ENCODE data around the gene HIVEP2.

The HIVEP2 gene

DNA sequence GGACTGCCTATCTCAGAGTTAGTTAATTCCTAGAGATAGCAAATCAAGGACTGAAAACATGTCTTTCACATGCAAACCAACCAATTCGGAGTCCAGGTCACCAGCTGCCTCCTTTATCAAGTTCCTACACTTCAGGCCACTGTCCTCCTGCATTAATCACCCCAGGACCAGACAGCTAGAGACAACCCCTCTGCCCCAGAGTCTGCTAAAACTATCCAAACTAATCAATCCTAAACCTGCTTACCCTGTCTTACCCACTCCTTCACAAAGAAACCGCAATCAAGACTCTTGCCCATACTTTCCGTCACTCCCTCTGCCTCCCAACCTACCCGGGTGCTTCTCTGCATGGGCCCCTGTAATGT, 207.0 kb downstream of the HIVEP2 start:
- Histone ChIP-seq H2BK120ac (ENCODE audit: low read depth, low read length) (no peak overlapping the region), H3K27me3 (ENCODE audit: insufficient read depth, low read length, poor library complexity) (no peaks in the 10 kb centered on the region), H3K18ac (ENCODE audit: low read length) (no peak overlapping the region), H3K9ac (ENCODE audit: low read length) (no peak overlapping the region), H2AK5ac (ENCODE audit: low read length) (no peak overlapping the region), H2BK5ac (ENCODE audit: low read length) (no peak overlapping the region), H4K5ac (ENCODE audit: low read length) (no peak overlapping the region), H3K4ac (ENCODE audit: low read depth, low read length) (no peak overlapping the region), H3K23ac (ENCODE audit: low read length) (no peak overlapping the region), H3K79me2 (ENCODE audit: control insufficient read depth, insufficient read depth, low read length) (no peaks in the 10 kb centered on the region), H3K36me3 (ENCODE audit: control insufficient read depth, insufficient read depth, low read length) (no peaks in the 10 kb centered on the region), H3K27ac (ENCODE audit: low read depth, low read length) (no peak overlapping the region), H3K4me1 (ENCODE audit: control insufficient read depth, low read depth, low read length) (no peaks in the 10 kb centered on the region), H3K56ac (ENCODE audit: low read length) (no peak overlapping the region), H3K79me1 (ENCODE audit: low read length) (no peaks in the 10 kb centered on the region), H4K8ac (ENCODE audit: low read depth, low read length) (no peak overlapping the region), H2BK15ac (replicated peaks; ENCODE audit: low read depth) (no peak overlapping the region), H3K4me3 (ENCODE audit: low read length) (no peak overlapping the region), H3K4me2 (ENCODE audit: low read length) (no peak overlapping the region)
- no peak for DNase-seq
- no CpG with 5 or more reads among the region's 4 CpGs for WGBS (ENCODE audit: extremely low coverage, insufficient coverage, low lambda C conversion rate)

DNA sequence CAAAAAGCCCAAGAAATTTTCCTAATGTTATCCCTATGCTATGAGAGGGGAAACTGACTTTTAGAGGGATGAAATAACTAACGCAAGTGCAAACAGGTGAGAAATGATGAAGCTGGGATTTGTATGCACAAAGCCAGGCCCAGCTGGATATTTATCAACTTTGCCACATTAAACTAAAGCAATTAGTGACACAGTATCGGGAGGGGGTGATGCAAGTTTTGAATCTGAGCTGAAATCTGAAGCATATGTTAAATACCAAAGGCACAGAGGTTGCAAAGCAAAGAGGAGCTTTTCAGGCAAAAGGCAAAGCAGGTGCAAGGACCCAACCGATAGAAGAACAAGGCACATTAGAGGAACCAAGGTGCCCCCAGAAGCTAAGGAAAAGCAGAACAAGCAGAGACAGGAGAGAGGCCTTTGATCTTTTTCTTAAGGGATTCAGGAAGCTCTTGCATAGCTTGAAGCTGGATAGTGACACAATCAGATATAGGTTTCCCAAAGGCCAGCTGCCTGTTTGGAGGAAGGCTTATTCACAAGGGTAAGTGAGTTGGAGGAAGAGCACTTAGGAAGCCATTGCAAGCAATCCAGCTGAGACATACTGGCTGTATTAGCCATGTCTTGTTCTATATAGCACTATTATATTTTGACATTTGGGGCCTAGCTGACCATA, 207.5 kb downstream of the HIVEP2 start:
- DNase-seq = peak; percentile 46

DNA sequence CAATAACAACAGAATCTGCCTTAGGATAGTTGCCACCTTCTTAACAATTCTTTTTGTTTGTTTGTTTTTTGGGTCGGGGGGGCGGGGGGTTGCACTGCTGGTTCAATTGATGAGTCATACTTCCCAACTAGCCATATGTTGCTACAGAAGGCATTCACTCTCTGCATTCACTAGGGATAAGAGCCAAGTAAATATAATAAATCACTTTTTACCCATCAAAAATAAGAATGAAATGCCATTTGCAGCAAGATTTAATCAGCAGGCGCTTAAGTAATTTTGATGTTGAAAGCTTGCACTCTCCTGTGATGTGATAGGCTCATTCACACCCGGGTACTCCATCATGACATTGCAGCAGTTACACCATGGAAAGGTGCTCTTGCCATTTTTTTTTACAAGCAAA, 209.8 kb downstream of the HIVEP2 start:
- Histone ChIP-seq H2AK5ac (ENCODE audit: low read length) (no peak overlapping the region), H3K4me1 (ENCODE audit: control insufficient read depth, low read depth, low read length) (no peaks in the 10 kb centered on the region), H3K4me2 (ENCODE audit: low read length) (no peak overlapping the region), H4K5ac (ENCODE audit: low read length) (no peak overlapping the region), H3K79me2 (ENCODE audit: control insufficient read depth, insufficient read depth, low read length) (no peaks in the 10 kb centered on the region), H3K36me3 (ENCODE audit: control insufficient read depth, insufficient read depth, low read length) (no peaks in the 10 kb centered on the region), H4K8ac (ENCODE audit: low read depth, low read length) (no peak overlapping the region), H3K79me1 (ENCODE audit: low read length) (no peaks in the 10 kb centered on the region), H2BK120ac (ENCODE audit: low read depth, low read length) (no peak overlapping the region), H3K56ac (ENCODE audit: low read length) (no peak overlapping the region), H3K27ac (ENCODE audit: low read depth, low read length) (no peak overlapping the region), H2BK15ac (replicated peaks; ENCODE audit: low read depth) (no peak overlapping the region), H3K27me3 (ENCODE audit: insufficient read depth, low read length, poor library complexity) (no peaks in the 10 kb centered on the region), H3K4ac (ENCODE audit: low read depth, low read length) (no peak overlapping the region), H3K23ac (ENCODE audit: low read length) (no peak overlapping the region), H2BK5ac (ENCODE audit: low read length) (no peak overlapping the region), H3K4me3 (ENCODE audit: low read length) (no peak overlapping the region), H3K9ac (ENCODE audit: low read length) (no peak overlapping the region), H3K18ac (ENCODE audit: low read length) (no peak overlapping the region)
- WGBS (ENCODE audit: extremely low coverage, insufficient coverage, low lambda C conversion rate) = no CpG with 5 or more reads among the region's 4 CpGs
- peak; percentile 53 for DNase-seq

More for the DNA sequence above, 207.5 kb downstream of the HIVEP2 start:
- no peak overlapping the region for H3K27ac ChIP-seq (ENCODE audit: low read depth, low read length)
- no peak overlapping the region for H4K5ac ChIP-seq (ENCODE audit: low read length)
- no peaks in the 10 kb centered on the region for H3K27me3 ChIP-seq (ENCODE audit: insufficient read depth, low read length, poor library complexity)
- no peak overlapping the region for H2AK5ac ChIP-seq (ENCODE audit: low read length)
- H3K4ac ChIP-seq (ENCODE audit: low read depth, low read length) = no peak overlapping the region
- H3K18ac ChIP-seq (ENCODE audit: low read length) = no peak overlapping the region
- no peak overlapping the region for H4K8ac ChIP-seq (ENCODE audit: low read depth, low read length)
- H3K79me1 ChIP-seq (ENCODE audit: low read length) = no peaks in the 10 kb centered on the region
- H3K4me1 ChIP-seq (ENCODE audit: control insufficient read depth, low read depth, low read length) = no peaks in the 10 kb centered on the region
- no peak overlapping the region for H3K4me2 ChIP-seq (ENCODE audit: low read length)
- no peaks in the 10 kb centered on the region for H3K36me3 ChIP-seq (ENCODE audit: control insufficient read depth, insufficient read depth, low read length)
- no peak overlapping the region for H3K9ac ChIP-seq (ENCODE audit: low read length)
- no peak overlapping the region for H2BK5ac ChIP-seq (ENCODE audit: low read length)
- no peak overlapping the region for H3K56ac ChIP-seq (ENCODE audit: low read length)
- no peak overlapping the region for H2BK120ac ChIP-seq (ENCODE audit: low read depth, low read length)
- no CpG with 5 or more reads among the region's 3 CpGs for WGBS (ENCODE audit: extremely low coverage, insufficient coverage, low lambda C conversion rate)
- no peak overlapping the region for H3K23ac ChIP-seq (ENCODE audit: low read length)
- no peak overlapping the region for H3K4me3 ChIP-seq (ENCODE audit: low read length)
- no peaks in the 10 kb centered on the region for H3K79me2 ChIP-seq (ENCODE audit: control insufficient read depth, insufficient read depth, low read length)
- no peak overlapping the region for H2BK15ac ChIP-seq (replicated peaks; ENCODE audit: low read depth)

DNA sequence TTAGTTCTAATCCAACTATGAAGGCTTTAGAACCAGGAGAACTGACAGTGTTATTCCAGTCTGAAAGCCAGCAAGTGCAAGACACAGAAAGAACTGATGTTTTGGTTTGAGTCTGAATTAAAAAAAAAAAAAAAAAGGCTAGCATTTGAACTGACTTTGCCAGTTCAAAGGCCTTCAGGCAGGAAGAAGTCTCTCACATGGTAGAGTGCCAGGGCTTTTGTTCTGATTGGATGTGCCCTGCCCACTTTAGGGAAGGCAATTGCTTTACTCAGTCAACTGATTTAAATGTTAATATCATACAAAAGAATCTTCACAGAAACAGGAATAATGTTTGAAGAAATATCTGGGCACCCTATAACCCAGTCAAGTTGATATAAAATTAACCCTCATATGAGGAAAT, 212.2 kb downstream of the HIVEP2 start:
- H3K4me3 ChIP-seq (ENCODE audit: low read length) = no peak overlapping the region
- no peak overlapping the region for H3K18ac ChIP-seq (ENCODE audit: low read length)
- no peak overlapping the region for H2AK5ac ChIP-seq (ENCODE audit: low read length)
- H3K36me3 ChIP-seq (ENCODE audit: control insufficient read depth, insufficient read depth, low read length) = no peaks in the 10 kb centered on the region
- no peak overlapping the region for H3K4ac ChIP-seq (ENCODE audit: low read depth, low read length)
- no peaks in the 10 kb centered on the region for H3K27me3 ChIP-seq (ENCODE audit: insufficient read depth, low read length, poor library complexity)
- H3K56ac ChIP-seq (ENCODE audit: low read length) = no peak overlapping the region
- H2BK15ac ChIP-seq (replicated peaks; ENCODE audit: low read depth) = no peak overlapping the region
- no peak overlapping the region for H4K8ac ChIP-seq (ENCODE audit: low read depth, low read length)
- H2BK5ac ChIP-seq (ENCODE audit: low read length) = no peak overlapping the region
- no peaks in the 10 kb centered on the region for H3K79me1 ChIP-seq (ENCODE audit: low read length)
- H3K9ac ChIP-seq (ENCODE audit: low read length) = no peak overlapping the region
- H2BK120ac ChIP-seq (ENCODE audit: low read depth, low read length) = no peak overlapping the region
- DNase-seq = no peak
- H3K4me2 ChIP-seq (ENCODE audit: low read length) = no peak overlapping the region
- H3K4me1 ChIP-seq (ENCODE audit: control insufficient read depth, low read depth, low read length) = no peaks in the 10 kb centered on the region
- no peak overlapping the region for H3K23ac ChIP-seq (ENCODE audit: low read length)
- H3K27ac ChIP-seq (ENCODE audit: low read depth, low read length) = no peak overlapping the region
- H4K5ac ChIP-seq (ENCODE audit: low read length) = no peak overlapping the region
- H3K79me2 ChIP-seq (ENCODE audit: control insufficient read depth, insufficient read depth, low read length) = no peaks in the 10 kb centered on the region

DNA sequence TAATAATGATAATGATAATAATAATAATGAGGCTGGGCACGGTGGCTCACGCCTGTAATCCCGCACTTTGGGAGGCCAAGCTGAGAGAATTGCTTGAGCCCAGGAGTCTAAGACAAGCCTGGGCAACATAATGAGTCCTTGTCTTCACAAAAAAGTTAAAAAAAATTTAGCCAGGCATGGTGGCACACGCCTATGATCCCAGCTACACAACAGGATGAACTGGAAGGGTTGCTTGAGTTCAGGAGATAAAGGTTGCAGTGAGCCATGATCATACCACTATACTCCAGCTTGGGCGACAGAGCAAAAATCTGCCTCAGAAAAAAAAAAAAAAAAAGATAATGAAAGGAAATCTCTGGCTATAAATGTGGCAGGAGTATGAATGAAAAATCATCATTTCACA, 213.4 kb downstream of the HIVEP2 start:
- H3K79me2 ChIP-seq (ENCODE audit: control insufficient read depth, insufficient read depth, low read length) = no peaks in the 10 kb centered on the region
- no peak overlapping the region for H2BK15ac ChIP-seq (replicated peaks; ENCODE audit: low read depth)
- WGBS (ENCODE audit: extremely low coverage, insufficient coverage, low lambda C conversion rate) = no CpG with 5 or more reads among the region's 5 CpGs

DNA sequence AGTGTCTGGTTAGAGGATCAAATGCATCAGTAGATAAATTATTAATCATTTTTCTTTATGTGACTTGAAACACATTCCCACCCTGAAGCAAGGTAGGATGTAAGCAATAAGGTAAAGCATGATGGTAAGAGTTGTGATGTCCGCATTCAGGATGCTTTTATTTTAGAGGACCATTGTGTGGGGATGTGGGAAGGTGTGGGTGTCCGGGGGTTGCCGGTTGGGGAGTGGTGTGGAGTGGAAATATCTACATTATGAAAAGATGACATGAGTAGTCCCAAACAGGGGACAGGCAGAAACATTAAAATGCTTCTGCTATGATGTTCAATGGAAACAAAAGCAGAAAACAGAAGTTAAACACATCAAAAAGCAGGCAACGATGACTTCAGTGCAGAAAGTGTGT, 215.4 kb downstream of the HIVEP2 start:
- WGBS (ENCODE audit: extremely low coverage, insufficient coverage, low lambda C conversion rate) = no CpG with 5 or more reads among the region's 4 CpGs

More for the DNA sequence above, 213.4 kb downstream of the HIVEP2 start:
- H3K4me3 ChIP-seq (ENCODE audit: low read length) = no peak overlapping the region
- H3K4me1 ChIP-seq (ENCODE audit: control insufficient read depth, low read depth, low read length) = no peaks in the 10 kb centered on the region
- no peak overlapping the region for H3K23ac ChIP-seq (ENCODE audit: low read length)
- H3K9ac ChIP-seq (ENCODE audit: low read length) = no peak overlapping the region
- no peak overlapping the region for H2AK5ac ChIP-seq (ENCODE audit: low read length)
- no peak overlapping the region for H2BK5ac ChIP-seq (ENCODE audit: low read length)
- no peak overlapping the region for H3K18ac ChIP-seq (ENCODE audit: low read length)
- H3K27me3 ChIP-seq (ENCODE audit: insufficient read depth, low read length, poor library complexity) = no peaks in the 10 kb centered on the region
- H2BK120ac ChIP-seq (ENCODE audit: low read depth, low read length) = no peak overlapping the region
- H3K36me3 ChIP-seq (ENCODE audit: control insufficient read depth, insufficient read depth, low read length) = no peaks in the 10 kb centered on the region
- no peak overlapping the region for H3K4ac ChIP-seq (ENCODE audit: low read depth, low read length)
- no peak overlapping the region for H3K56ac ChIP-seq (ENCODE audit: low read length)
- H3K27ac ChIP-seq (ENCODE audit: low read depth, low read length) = no peak overlapping the region
- H4K8ac ChIP-seq (ENCODE audit: low read depth, low read length) = no peak overlapping the region
- H3K4me2 ChIP-seq (ENCODE audit: low read length) = no peak overlapping the region
- no peaks in the 10 kb centered on the region for H3K79me1 ChIP-seq (ENCODE audit: low read length)
- H4K5ac ChIP-seq (ENCODE audit: low read length) = no peak overlapping the region
- no peak for DNase-seq

More for the DNA sequence above, 215.4 kb downstream of the HIVEP2 start:
- H3K79me1 ChIP-seq (ENCODE audit: low read length) = no peaks in the 10 kb centered on the region
- H3K9ac ChIP-seq (ENCODE audit: low read length) = no peak overlapping the region
- no peak overlapping the region for H3K4me2 ChIP-seq (ENCODE audit: low read length)
- no peak overlapping the region for H3K4me3 ChIP-seq (ENCODE audit: low read length)
- H3K27ac ChIP-seq (ENCODE audit: low read depth, low read length) = no peak overlapping the region
- no peak overlapping the region for H3K4ac ChIP-seq (ENCODE audit: low read depth, low read length)
- no peak overlapping the region for H2BK5ac ChIP-seq (ENCODE audit: low read length)
- H2AK5ac ChIP-seq (ENCODE audit: low read length) = no peak overlapping the region
- no peak overlapping the region for H3K56ac ChIP-seq (ENCODE audit: low read length)
- H2BK120ac ChIP-seq (ENCODE audit: low read depth, low read length) = no peak overlapping the region
- no peaks in the 10 kb centered on the region for H3K27me3 ChIP-seq (ENCODE audit: insufficient read depth, low read length, poor library complexity)
- H4K8ac ChIP-seq (ENCODE audit: low read depth, low read length) = no peak overlapping the region
- H3K4me1 ChIP-seq (ENCODE audit: control insufficient read depth, low read depth, low read length) = no peaks in the 10 kb centered on the region
- no peak overlapping the region for H4K5ac ChIP-seq (ENCODE audit: low read length)
- no peaks in the 10 kb centered on the region for H3K36me3 ChIP-seq (ENCODE audit: control insufficient read depth, insufficient read depth, low read length)
- no peaks in the 10 kb centered on the region for H3K79me2 ChIP-seq (ENCODE audit: control insufficient read depth, insufficient read depth, low read length)
- DNase-seq = no peak
- H2BK15ac ChIP-seq (replicated peaks; ENCODE audit: low read depth) = no peak overlapping the region
- no peak overlapping the region for H3K18ac ChIP-seq (ENCODE audit: low read length)
- H3K23ac ChIP-seq (ENCODE audit: low read length) = no peak overlapping the region
